Esophagus muscularis mucosa (tissue), 4 donors: ENCODE measurements around the gene SDK1.

Experiments used
- EP300 ChIP-seq: sonication (generic); formaldehyde crosslinking; IDR thresholded peaks from one replicate; pipeline ENCODE4 v1.6.1; 2017; ENCODE audit warnings: antibody characterized with exemption
- POLR2A ChIP-seq: fragments of 450-650 bp; IDR thresholded peaks from one replicate; pipeline ENCODE4 v1.6.1; 2017; ENCODE audit warnings: antibody characterized with exemption, moderate library complexity, mild to moderate bottlenecking, low read depth
- POLR2AphosphoS5 ChIP-seq, 2 donors: sonication (generic); formaldehyde crosslinking; IDR thresholded peaks; one replicate each; pipeline ENCODE4 v1.6.1; 2017; ENCODE audit warnings: antibody characterized with exemption in 2 of 2
- TF ChIP-seq, protein P1 (sequence below), 3 experiments: fragments of 200-600 bp in 2 of 3; fragments of 450-650 bp in 1 of 3; sonication (generic) in 2 of 3; IDR thresholded peaks; one replicate each; pipeline ENCODE4 v1.5.1; 2017 to 2019; ENCODE audit warnings: antibody characterized with exemption in 3 of 3, mild to moderate bottlenecking in 2 of 3, moderate library complexity in 1 of 3

DNA sequence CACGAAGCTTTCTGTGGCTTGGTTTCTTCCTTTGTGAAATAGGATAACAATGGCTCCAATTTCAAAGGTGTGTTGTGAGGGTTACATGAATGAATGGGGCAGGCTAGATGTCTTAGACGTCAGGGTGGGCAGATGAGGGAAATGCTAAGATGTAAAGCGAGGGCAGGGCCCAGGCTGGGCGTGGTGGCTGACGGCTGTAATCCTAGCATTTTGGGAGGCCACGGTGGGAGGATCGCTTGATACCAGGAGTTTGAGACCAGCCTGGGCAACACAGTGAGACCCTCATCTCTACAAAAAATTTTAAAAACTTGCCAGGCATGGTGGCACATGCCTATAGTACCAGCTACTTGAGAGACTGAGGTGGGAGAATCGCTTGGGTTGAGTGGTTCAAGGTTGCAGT is 773.4 kb downstream of the SDK1 start:
- TF ChIP-seq POLR2A, result no peak
- no peak for TF ChIP-seq EP300
- TF ChIP-seq, protein P1, sequence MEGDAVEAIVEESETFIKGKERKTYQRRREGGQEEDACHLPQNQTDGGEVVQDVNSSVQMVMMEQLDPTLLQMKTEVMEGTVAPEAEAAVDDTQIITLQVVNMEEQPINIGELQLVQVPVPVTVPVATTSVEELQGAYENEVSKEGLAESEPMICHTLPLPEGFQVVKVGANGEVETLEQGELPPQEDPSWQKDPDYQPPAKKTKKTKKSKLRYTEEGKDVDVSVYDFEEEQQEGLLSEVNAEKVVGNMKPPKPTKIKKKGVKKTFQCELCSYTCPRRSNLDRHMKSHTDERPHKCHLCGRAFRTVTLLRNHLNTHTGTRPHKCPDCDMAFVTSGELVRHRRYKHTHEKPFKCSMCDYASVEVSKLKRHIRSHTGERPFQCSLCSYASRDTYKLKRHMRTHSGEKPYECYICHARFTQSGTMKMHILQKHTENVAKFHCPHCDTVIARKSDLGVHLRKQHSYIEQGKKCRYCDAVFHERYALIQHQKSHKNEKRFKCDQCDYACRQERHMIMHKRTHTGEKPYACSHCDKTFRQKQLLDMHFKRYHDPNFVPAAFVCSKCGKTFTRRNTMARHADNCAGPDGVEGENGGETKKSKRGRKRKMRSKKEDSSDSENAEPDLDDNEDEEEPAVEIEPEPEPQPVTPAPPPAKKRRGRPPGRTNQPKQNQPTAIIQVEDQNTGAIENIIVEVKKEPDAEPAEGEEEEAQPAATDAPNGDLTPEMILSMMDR (IDR thresholded peaks at IDR 0.05), result no peak
- no peak for TF ChIP-seq POLR2AphosphoS5 (IDR thresholded peaks at IDR 0.05)
